HepG2 (cell line): ENCODE measurements around the gene SHF. TPM values are rescaled to one million over a fixed set of nuclear protein-coding genes. Genes with fewer than 3 reads are reported as not detected.

ENCODE experiments used
- ARID2 ChIP-seq: sonication (generic); formaldehyde crosslinking; IDR thresholded peaks from 2 replicates; pipeline ENCODE4 v1.8.1; 2022; ENCODE audit warnings: mild to moderate bottlenecking, missing genetic modification reagents, borderline replicate concordance
- ELF1 ChIP-seq: sonication (generic); formaldehyde crosslinking; IDR thresholded peaks from 2 replicates; pipeline ENCODE4 v1.4.0; 2020; ENCODE audit warnings: missing genetic modification reagents
- IKZF4 ChIP-seq: sonication (generic); formaldehyde crosslinking; IDR thresholded peaks from 2 replicates; pipeline ENCODE4 v1.5.1; 2020; ENCODE audit warnings: borderline replicate concordance, mild to moderate bottlenecking, low read depth, missing genetic modification reagents; ENCODE audit errors: not compliant biosample characterization
- IRX3 ChIP-seq: sonication (generic); formaldehyde crosslinking; IDR thresholded peaks from 2 replicates; pipeline ENCODE4 v1.8.1; 2023; ENCODE audit warnings: mild to moderate bottlenecking, low read depth, missing genetic modification reagents, borderline replicate concordance
- MTF1 ChIP-seq: sonication (generic); formaldehyde crosslinking; IDR thresholded peaks from 2 replicates; pipeline ENCODE4 v1.5.0; 2020; ENCODE audit warnings: missing genetic modification reagents
- NCOA5 ChIP-seq: sonication (generic); formaldehyde crosslinking; IDR thresholded peaks from 2 replicates; pipeline ENCODE4 v1.4.0; 2020; ENCODE audit warnings: missing genetic modification reagents
- NFKBIZ ChIP-seq: IDR thresholded peaks from 2 replicates; pipeline ENCODE4 v1.6.1; 2018; ENCODE audit warnings: missing genetic modification reagents, missing compliant biosample characterization
- SOX13 ChIP-seq, 3 experiments: fragments of 450-650 bp in 1 of 3; sonication (generic) in 1 of 3; formaldehyde crosslinking in 1 of 3; IDR thresholded peaks in 2 of 3; conservative IDR thresholded peaks in 1 of 3; 2 replicates each; pipeline versions ENCODE4 v1.5.0 to v1.6.1; 2016 to 2020; ENCODE audit warnings: antibody characterized with exemption in 1 of 3, mild to moderate bottlenecking in 1 of 3, missing compliant biosample characterization in 1 of 3, missing genetic modification reagents in 1 of 3, moderate library complexity in 1 of 3
- SPEN ChIP-seq: sonication (generic); formaldehyde crosslinking; IDR thresholded peaks from 2 replicates; pipeline ENCODE4 v1.5.1; 2020; ENCODE audit warnings: low read depth, mild to moderate bottlenecking, missing genetic modification reagents
- ZFP41 ChIP-seq: sonication (generic); formaldehyde crosslinking; IDR thresholded peaks from 2 replicates; pipeline ENCODE4 v1.4.0; 2020; ENCODE audit warnings: mild to moderate bottlenecking, missing genetic modification reagents, borderline replicate concordance
- ZNF546 ChIP-seq: sonication (generic); formaldehyde crosslinking; conservative IDR thresholded peaks from 2 replicates; pipeline ENCODE4 v1.8.1; 2023; ENCODE audit warnings: mild to moderate bottlenecking, missing genetic modification reagents
- ZNF7 ChIP-seq: IDR thresholded peaks from 2 replicates; pipeline ENCODE4 v1.6.1; 2016; ENCODE audit warnings: missing biosample characterization, missing genetic modification reagents
- ZNF790 ChIP-seq: sonication (generic); formaldehyde crosslinking; IDR thresholded peaks from 2 replicates; pipeline ENCODE4 v1.8.0; 2022; ENCODE audit warnings: missing genetic modification reagents, mild to moderate bottlenecking, borderline replicate concordance
- polyA plus RNA-seq, 8 experiments: library from polyadenylated mRNA; depleted of rRNA in 3 of 8; stranded (reverse) in 7 of 8; unstranded in 1 of 8; fragments of >200 nt; fragmentation: Illumina TruSeq in 4 of 8; extraction: Trizol in 4 of 8; gene quantifications; 2 replicates each; pipeline versions ENCODE4 v1.2.1 to v1.2.3, GENCODE V29; 2011 to 2016; ENCODE audit warnings: low read depth in 4 of 8, missing spikeins in 1 of 8, mixed read lengths in 1 of 8; ENCODE audit not compliant: insufficient read depth in 1 of 8
- total RNA-seq, 5 experiments: library from RNA; depleted of rRNA; stranded (reverse); fragments of >200 nt; fragmentation: Illumina TruSeq; extraction: Trizol; gene quantifications; 2 replicates each; pipeline ENCODE4 v1.2.3, GENCODE V29; 2016; ENCODE audit warnings: low read depth in 1 of 5
- TF ChIP-seq, protein P1 (sequence below), 2 experiments: sonication (generic) in 1 of 2; formaldehyde crosslinking in 1 of 2; IDR thresholded peaks; 2 replicates each; pipeline versions ENCODE4 v1.6.1 to v1.9.0; 2014 to 2022; ENCODE audit warnings: antibody characterized with exemption in 1 of 2, borderline replicate concordance in 1 of 2, inconsistent platforms in 1 of 2, low read depth in 1 of 2, missing genetic modification reagents in 1 of 2
- TF ChIP-seq, protein P2 (sequence below): sonication (generic); formaldehyde crosslinking; IDR thresholded peaks from 2 replicates; pipeline ENCODE4 v1.4.0; 2020; ENCODE audit warnings: missing genetic modification reagents
- TF ChIP-seq, protein P3 (sequence below): sonication (generic); formaldehyde crosslinking; IDR thresholded peaks from 2 replicates; pipeline ENCODE4 v1.5.1; 2020; ENCODE audit warnings: mild to moderate bottlenecking, moderate library complexity, missing genetic modification reagents

SHF gene
- total and polyA plus RNA-seq, 2 of the 13 experiments (the other 11 are each of a cell fraction or from before 2014, with no cell fraction given), result 20.9 to 25.5 TPM

DNA sequence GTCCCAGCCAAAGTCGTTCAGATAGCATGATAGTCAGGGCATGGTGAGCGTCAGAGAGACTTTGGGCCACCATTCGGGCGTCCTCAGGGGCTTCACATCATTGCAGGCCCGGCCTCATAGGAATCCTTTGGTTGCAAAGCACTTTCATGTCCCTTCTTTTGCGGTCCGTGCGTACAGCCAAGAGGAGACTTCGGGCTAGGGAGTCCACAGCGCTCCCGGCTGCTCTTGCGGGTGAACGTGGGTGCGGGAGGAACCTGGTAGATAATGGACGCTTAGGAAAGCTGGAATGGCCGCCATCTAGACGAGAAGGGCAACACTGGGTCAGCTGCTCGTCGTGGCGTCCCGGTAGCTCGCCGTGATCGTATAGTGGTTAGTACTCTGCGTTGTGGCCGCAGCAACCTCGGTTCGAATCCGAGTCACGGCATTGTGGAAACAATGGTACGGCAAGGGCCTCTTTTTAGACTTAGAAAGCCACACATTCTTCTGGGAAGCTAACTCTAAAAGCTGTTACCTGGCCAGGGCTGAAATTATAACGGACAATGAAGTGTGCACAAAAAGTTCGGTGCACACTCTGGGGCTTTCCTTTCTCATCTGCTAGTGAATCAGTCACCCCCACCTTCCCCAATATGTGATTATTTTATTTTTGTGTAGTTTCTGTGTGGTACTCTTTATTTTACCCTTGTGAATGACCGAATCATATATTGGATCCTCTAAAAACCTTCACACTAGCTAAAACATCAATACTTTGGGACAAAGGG, 13.2 kb upstream of the SHF start (continued):
- TF ChIP-seq, protein P1, sequence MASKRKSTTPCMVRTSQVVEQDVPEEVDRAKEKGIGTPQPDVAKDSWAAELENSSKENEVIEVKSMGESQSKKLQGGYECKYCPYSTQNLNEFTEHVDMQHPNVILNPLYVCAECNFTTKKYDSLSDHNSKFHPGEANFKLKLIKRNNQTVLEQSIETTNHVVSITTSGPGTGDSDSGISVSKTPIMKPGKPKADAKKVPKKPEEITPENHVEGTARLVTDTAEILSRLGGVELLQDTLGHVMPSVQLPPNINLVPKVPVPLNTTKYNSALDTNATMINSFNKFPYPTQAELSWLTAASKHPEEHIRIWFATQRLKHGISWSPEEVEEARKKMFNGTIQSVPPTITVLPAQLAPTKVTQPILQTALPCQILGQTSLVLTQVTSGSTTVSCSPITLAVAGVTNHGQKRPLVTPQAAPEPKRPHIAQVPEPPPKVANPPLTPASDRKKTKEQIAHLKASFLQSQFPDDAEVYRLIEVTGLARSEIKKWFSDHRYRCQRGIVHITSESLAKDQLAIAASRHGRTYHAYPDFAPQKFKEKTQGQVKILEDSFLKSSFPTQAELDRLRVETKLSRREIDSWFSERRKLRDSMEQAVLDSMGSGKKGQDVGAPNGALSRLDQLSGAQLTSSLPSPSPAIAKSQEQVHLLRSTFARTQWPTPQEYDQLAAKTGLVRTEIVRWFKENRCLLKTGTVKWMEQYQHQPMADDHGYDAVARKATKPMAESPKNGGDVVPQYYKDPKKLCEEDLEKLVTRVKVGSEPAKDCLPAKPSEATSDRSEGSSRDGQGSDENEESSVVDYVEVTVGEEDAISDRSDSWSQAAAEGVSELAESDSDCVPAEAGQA (IDR thresholded peaks at IDR 0.05; ENCODE audit: low read depth), result 0 out of 2 replicates have a peak, but pooled peaks have one; percentile 65
- TF ChIP-seq, protein P1 (CRISPR knock-in tag; IDR thresholded peaks at IDR 0.05; ENCODE audit: borderline replicate concordance), result no peak
- no peak for TF ChIP-seq IKZF4 (CRISPR knock-in tag)
- peak; percentile 43; the same call in 1 of the 2 replicates for TF ChIP-seq ELF1
- no peak for TF ChIP-seq ZNF790 (CRISPR knock-in tag)
- no peak for TF ChIP-seq IRX3 (CRISPR knock-in tag)
- TF ChIP-seq NFKBIZ (CRISPR knock-in tag), result no peak
- no peak; the same call in 1 of the 2 replicates for TF ChIP-seq ZNF546
- TF ChIP-seq MTF1, result no peak
- TF ChIP-seq ZFP41 (CRISPR knock-in tag), result no peak
- peak; percentile 70; the same call in 1 of the 2 replicates for TF ChIP-seq ZNF7 (CRISPR knock-in tag)
- TF ChIP-seq ARID2 (CRISPR knock-in tag), result no peak
- no peak for TF ChIP-seq NCOA5 (CRISPR knock-in tag)
- TF ChIP-seq SPEN (CRISPR knock-in tag), result no peak
- TF ChIP-seq SOX13 (IDR thresholded peaks at IDR 0.05), result no peak
- peak in 1 of 2 experiments; percentile 65; a peak in 1 of 4 replicates for TF ChIP-seq SOX13 (CRISPR knock-in tag; conservative IDR thresholded peaks at IDR 0.05 in 1 of 2, IDR thresholded peaks at IDR 0.05 in 1 of 2)
- TF ChIP-seq, protein P2, sequence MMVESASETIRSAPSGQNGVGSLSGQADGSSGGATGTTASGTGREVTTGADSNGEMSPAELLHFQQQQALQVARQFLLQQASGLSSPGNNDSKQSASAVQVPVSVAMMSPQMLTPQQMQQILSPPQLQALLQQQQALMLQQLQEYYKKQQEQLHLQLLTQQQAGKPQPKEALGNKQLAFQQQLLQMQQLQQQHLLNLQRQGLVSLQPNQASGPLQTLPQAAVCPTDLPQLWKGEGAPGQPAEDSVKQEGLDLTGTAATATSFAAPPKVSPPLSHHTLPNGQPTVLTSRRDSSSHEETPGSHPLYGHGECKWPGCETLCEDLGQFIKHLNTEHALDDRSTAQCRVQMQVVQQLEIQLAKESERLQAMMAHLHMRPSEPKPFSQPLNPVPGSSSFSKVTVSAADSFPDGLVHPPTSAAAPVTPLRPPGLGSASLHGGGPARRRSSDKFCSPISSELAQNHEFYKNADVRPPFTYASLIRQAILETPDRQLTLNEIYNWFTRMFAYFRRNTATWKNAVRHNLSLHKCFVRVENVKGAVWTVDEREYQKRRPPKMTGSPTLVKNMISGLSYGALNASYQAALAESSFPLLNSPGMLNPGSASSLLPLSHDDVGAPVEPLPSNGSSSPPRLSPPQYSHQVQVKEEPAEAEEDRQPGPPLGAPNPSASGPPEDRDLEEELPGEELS (CRISPR knock-in tag), result peak; percentile 39; the same call in 1 of the 2 replicates
- TF ChIP-seq, protein P3, sequence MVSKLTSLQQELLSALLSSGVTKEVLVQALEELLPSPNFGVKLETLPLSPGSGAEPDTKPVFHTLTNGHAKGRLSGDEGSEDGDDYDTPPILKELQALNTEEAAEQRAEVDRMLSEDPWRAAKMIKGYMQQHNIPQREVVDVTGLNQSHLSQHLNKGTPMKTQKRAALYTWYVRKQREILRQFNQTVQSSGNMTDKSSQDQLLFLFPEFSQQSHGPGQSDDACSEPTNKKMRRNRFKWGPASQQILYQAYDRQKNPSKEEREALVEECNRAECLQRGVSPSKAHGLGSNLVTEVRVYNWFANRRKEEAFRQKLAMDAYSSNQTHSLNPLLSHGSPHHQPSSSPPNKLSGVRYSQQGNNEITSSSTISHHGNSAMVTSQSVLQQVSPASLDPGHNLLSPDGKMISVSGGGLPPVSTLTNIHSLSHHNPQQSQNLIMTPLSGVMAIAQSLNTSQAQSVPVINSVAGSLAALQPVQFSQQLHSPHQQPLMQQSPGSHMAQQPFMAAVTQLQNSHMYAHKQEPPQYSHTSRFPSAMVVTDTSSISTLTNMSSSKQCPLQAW, result peak; percentile 62; the same call in 1 of the 2 replicates
